Mucosa of rectum (tissue), 2 donors: ENCODE measurements around the gene BRAT1.
"Not testable (repeated sequence)": the region's sequence is repeated elsewhere in the genome, so short reads cannot be mapped to it uniquely, and the experiment has no call there.

Experiments used
- H3K27ac ChIP-seq, 2 donors: one replicate each; pipeline ENCODE4 v1.7.0; 2013; ENCODE audit warnings: inconsistent platforms in 2 of 2, low read depth in 2 of 2, low read length in 2 of 2
- H3K27me3 ChIP-seq, 2 donors: one replicate each; pipeline ENCODE4 v1.7.0; 2013; ENCODE audit warnings: low read length in 2 of 2; ENCODE audit not compliant: control insufficient read depth in 2 of 2, insufficient read depth in 2 of 2
- H3K36me3 ChIP-seq, 2 donors: one replicate each; pipeline ENCODE4 v1.7.0; 2013; ENCODE audit warnings: low read length in 2 of 2; ENCODE audit not compliant: control insufficient read depth in 2 of 2, insufficient read depth in 2 of 2
- H3K4me1 ChIP-seq, 2 donors: one replicate each; pipeline ENCODE4 v1.7.0; 2013; ENCODE audit warnings: low read length in 2 of 2, mild to moderate bottlenecking in 1 of 2; ENCODE audit not compliant: control insufficient read depth in 2 of 2, insufficient read depth in 2 of 2
- H3K4me3 ChIP-seq, 2 donors: one replicate each; pipeline ENCODE4 v1.7.0; 2013; ENCODE audit warnings: low read length in 2 of 2
- H3K9ac ChIP-seq, 2 donors: one replicate each; pipeline ENCODE4 v1.7.0; 2013; ENCODE audit warnings: low read length in 2 of 2, low read depth in 1 of 2, mild to moderate bottlenecking in 1 of 2
- H3K9me3 ChIP-seq, 2 donors: one replicate each; pipeline ENCODE4 v1.7.0; 2013; ENCODE audit warnings: low read length in 2 of 2; ENCODE audit not compliant: control insufficient read depth in 2 of 2
- donor health status: healthy.
- donor health status: Normal muscosa, but diverticular disease.

The BRAT1 gene

DNA sequence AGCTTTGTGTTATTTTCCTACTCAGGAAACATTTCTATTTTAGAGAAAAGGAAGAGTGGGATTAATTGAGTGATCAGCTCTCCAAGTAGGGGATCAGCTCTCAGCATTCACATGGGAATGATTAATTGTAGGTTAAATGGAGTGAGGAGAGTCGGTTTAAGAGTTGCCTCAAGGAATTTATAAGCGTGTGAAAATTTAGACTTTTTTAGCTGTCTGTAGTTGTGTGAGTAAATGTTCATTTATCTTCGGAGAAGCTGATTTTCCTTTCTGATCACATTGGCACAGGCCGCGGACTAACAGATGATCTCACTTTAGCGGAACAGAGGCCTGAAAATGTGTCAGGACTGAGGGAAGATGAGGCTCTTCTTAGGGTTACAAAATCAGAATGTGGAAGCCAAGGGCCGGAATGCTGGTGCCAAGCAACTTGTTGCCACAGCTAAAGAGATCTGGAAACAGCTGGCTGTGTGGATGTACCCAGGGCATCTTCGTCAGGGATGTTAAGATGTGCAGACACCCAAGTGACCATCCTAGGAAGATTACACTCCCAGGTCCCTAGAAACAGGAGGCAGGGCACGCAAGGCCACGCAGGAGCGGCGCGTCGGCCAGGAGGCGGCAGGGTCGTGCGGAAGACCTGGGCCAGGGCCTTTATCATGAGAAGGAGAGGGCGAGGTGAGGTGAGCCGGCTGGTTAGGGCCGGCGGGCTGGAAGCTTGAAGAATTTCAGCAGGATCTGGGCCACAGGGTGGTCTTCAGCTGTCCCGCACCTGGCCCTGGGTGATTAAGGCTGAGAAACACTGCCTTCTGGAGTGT, 41.3 kb upstream of the BRAT1 start:
- no peaks in the 10 kb centered on the region for H3K9me3 ChIP-seq
- H3K9ac ChIP-seq: no peak overlapping the region
- peaks cover 54 to 55% of the 10 kb centered on the region in 2 donors for H3K36me3 ChIP-seq
- no peak overlapping the region for H3K27ac ChIP-seq
- H3K4me3 ChIP-seq: no peak overlapping the region
- H3K4me1 ChIP-seq: no peaks in the 10 kb centered on the region
- H3K27me3 ChIP-seq: no peaks in the 10 kb centered on the region

DNA sequence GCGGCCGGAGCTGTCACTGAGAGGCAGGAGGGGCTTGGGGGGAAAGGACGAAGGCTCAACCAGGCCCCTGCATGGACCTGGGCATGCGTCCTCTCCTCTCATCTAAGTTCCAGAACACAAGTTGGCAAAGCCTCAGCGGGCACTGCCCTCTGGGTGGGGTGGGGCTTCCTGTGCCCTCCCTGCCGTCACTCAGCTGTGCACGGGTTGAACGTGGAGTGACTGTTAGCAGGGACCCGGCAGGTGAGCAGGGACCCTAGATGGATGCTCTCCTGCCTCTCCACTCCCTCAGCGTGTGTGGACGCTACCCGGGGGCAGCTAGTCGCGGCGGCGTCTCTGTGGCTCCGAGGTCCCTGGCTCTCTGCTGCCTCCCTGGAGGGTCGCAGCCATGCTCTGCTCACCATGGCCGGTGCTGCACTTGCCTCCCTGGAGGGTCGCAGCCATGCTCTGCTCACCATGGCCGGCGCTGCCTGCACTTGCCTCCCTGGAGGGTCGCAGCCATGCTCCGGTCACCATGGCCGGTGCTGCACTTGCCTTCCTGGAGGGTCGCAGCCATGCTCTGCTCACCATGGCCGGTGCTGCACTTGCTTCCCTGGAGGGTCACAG, 40.0 kb upstream of the BRAT1 start:
- Histone ChIP-seq H3K27ac (no peak overlapping the region), H3K4me1 (no peaks in the 10 kb centered on the region), H3K9ac (no peak overlapping the region), H3K4me3 (no peak overlapping the region), H3K9me3 (no peaks in the 10 kb centered on the region), H3K36me3 (peaks cover 43 to 48% of the 10 kb centered on the region in 2 donors), H3K27me3 (no peaks in the 10 kb centered on the region)

DNA sequence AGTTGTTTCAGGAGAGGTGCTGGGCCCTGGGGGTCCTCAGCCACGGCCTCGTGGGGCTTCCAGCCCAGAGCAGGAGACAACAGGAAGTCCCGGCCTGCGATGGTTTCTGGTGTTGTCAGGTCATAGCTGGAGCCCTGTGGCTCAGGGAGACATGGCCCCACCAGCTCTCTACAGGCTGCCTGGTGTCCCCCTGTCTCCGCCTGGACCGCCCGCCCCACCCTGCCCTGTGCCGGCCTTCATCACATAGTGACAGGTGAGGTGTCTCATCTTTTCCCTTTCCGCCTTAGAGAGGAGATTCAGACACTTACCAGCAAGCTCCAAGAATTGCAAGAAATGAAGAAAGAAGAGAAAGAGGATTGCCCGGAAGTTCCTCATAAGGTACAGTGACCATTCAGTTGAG, 39.3 kb upstream of the BRAT1 start:
- H3K9me3 ChIP-seq: no peaks in the 10 kb centered on the region
- H3K27ac ChIP-seq: no peak overlapping the region

DNA sequence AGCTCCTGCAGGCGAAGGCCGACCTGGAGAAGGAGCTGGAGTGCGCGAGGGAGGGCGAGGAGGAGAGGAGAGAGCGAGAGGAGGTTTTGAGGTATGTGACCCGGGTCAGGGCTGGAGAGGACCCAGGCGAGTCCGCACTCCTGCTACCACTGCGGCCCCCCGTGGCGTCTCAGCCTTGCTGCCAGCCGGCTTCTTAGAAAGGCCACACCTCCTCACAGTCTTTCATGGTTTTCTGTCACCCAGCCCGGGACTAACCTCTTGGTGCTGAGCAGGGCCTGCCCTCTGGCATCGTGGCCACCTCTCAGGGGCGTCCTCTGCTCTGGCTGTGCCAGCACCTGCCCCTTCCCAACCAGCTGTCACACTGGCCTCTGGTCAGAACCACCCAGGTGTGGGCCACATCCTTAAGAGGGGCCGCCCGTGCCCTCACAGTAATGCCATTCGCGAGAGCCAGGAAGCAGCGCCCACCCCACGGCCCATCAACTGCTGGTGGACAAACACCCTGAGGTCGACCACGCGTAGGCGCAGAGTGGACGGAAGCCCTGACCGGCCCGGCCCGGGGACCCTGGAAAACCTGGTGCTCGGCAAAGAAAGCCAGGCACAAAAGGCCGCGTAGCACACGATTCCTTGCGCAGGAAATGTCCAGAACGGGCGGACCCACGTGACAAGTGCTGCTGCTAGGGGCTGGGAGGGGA, 37.9 kb upstream of the BRAT1 start:
- Histone ChIP-seq H3K9me3 (no peaks in the 10 kb centered on the region), H3K27ac (no peak overlapping the region), H3K4me3 (no peak overlapping the region), H3K4me1 (no peaks in the 10 kb centered on the region), H3K9ac (no peak overlapping the region), H3K36me3 (peaks cover 33 to 52% of the 10 kb centered on the region in 2 donors), H3K27me3 (no peaks in the 10 kb centered on the region)

More for the DNA sequence above, 39.3 kb upstream of the BRAT1 start:
- H3K4me3 ChIP-seq: no peak overlapping the region
- no peaks in the 10 kb centered on the region for H3K27me3 ChIP-seq
- no peaks in the 10 kb centered on the region for H3K4me1 ChIP-seq
- peaks cover 39 to 50% of the 10 kb centered on the region in 2 donors for H3K36me3 ChIP-seq
- no peak overlapping the region for H3K9ac ChIP-seq

DNA sequence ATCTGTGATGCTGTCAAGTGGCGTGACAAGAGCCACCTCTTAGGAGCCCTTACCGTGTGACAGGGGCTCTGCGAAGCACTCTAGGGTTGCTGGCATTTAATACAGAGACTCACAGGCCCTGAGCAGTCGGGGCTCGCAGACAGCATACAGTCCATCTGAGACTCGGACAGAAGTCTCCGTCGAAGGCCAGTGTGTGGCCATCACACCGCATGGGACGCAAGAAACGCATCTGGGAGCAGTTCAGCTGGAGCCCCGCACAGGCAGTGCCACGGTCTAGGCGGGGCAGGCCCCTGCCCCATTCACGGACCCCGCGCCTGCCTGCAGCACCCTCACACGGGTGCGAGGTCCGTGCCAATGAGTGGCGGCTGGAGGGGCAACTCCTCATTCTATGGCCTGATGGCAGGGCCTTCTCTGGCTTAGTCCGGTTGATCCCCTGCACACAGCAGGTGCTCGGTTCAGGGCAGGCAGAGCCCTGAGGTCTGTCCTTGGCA, 37.1 kb upstream of the BRAT1 start:
- Histone ChIP-seq H3K9me3 (no peaks in the 10 kb centered on the region), H3K36me3 (peaks cover 38 to 51% of the 10 kb centered on the region in 2 donors), H3K4me3 (no peak overlapping the region), H3K27me3 (no peaks in the 10 kb centered on the region), H3K4me1 (no peaks in the 10 kb centered on the region), H3K9ac (no peak overlapping the region), H3K27ac (no peak overlapping the region)

DNA sequence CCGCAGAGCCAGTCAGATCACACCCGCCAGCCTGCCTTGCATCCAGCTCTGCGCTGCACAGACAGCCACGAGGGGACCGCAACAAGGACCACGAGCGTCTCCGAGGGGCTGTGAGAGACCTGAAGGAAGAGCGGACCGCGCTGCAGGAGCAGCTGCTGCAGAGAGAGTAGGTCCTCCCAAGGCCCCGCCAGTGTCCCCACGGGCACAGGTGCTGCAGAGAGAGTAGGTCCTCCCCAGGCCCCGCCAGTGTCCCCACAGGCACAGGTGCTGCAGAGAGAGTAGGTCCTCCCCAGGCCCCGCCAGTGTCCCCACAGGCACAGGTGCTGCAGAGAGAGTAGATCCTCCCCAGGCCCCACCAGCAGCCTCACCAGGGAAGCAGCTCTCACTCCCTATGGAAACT, 34.6 kb upstream of the BRAT1 start:
- not testable (repeated sequence) for H3K27ac ChIP-seq, H3K4me1 ChIP-seq, H3K9ac ChIP-seq, H3K9me3 ChIP-seq, H3K4me3 ChIP-seq, H3K27me3 ChIP-seq
- H3K36me3 ChIP-seq: peaks cover 45 to 50% of the 10 kb centered on the region in 2 donors

DNA sequence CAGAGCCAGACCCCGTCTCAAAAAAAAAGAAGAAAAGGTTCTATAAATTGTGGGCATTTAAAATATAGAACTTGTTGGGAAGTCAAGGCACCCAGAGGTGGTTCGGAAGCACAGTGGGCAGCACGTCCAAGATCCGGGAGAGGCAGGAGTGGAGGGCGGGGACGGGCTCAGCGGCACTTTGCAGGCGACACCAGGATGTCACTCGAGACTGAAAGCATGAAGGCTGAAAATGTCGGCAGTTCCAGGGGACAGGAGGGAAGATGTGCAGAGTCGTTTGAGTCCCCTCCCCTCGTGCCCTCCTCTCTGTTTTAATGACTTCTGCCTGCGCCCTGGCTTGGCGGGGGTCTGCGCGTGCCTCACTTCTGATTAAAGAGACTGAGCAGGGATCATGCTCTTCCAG, 34.0 kb upstream of the BRAT1 start:
- no peaks in the 10 kb centered on the region for H3K27me3 ChIP-seq
- H3K4me1 ChIP-seq: no peaks in the 10 kb centered on the region
- H3K36me3 ChIP-seq: peaks cover 45 to 53% of the 10 kb centered on the region in 2 donors
- no peak overlapping the region for H3K9ac ChIP-seq
- no peaks in the 10 kb centered on the region for H3K9me3 ChIP-seq
- no peak overlapping the region for H3K27ac ChIP-seq
- H3K4me3 ChIP-seq: no peak overlapping the region

DNA sequence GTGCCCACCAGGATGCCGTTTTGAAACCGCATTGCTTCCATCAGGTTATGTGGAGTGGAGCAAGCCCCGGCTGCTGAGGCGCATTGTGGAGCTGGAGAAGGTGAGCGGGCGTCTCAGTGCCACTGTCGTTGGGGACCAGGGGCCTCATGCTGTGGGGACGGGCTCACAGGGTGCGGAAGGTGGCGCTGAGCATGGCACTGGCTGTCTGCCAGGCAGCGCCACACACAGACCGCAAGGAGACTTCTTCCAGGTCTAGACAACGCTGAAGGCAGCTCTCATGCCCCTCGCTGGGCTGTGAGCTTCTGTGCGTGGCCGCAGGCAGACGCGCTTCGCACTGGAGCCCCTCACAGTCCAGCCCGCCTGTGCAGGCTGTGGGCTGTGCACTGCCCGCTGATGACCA, 32.5 kb upstream of the BRAT1 start:
- H3K4me3 ChIP-seq: no peak overlapping the region
- no peak overlapping the region for H3K27ac ChIP-seq
- H3K9me3 ChIP-seq: no peaks in the 10 kb centered on the region
- peaks cover 39 to 46% of the 10 kb centered on the region in 2 donors for H3K36me3 ChIP-seq
- H3K27me3 ChIP-seq: no peaks in the 10 kb centered on the region
- no peak overlapping the region for H3K9ac ChIP-seq
- no peaks in the 10 kb centered on the region for H3K4me1 ChIP-seq

DNA sequence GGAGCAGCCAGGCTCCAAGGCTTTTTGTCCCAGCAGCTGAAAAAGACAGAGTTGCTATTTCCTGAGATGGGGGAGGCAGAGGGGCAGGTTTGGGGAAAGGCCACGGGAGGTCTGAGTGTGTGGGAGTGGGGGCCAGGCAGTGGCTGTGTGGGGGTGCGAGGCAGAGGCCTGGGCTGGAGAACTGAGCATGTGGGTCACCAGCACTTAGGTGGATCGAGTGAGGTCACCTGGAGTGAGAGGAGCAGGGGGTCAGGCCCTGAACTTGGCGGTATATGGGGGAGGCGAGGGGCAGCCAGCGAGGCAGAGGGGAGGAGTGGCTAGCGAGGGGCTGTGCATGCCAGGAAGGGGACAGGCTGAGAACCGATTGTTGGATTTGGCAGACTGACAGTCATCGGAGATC, 31.8 kb upstream of the BRAT1 start:
- H3K27ac ChIP-seq: no peak overlapping the region
- H3K27me3 ChIP-seq: no peaks in the 10 kb centered on the region
- peaks cover 32 to 40% of the 10 kb centered on the region in 2 donors for H3K36me3 ChIP-seq
- H3K4me3 ChIP-seq: no peak overlapping the region
- H3K4me1 ChIP-seq: no peaks in the 10 kb centered on the region
- H3K9me3 ChIP-seq: no peaks in the 10 kb centered on the region
- no peak overlapping the region for H3K9ac ChIP-seq
